Neuronal stem cell (in vitro differentiated cells): ENCODE results near the gene RSU1.

Experiments
- DNase-seq: peaks from one replicate; pipeline ENCODE4 v3.0.0-alpha.2; 2013; ENCODE audit warnings: low spot score
- H2AFZ ChIP-seq: one replicate; pipeline ENCODE4 v1.6.1; 2013; ENCODE audit warnings: mild to moderate bottlenecking, low read length, inconsistent platforms
- H2AK5ac ChIP-seq: 2 replicates; pipeline ENCODE4 v1.6.1; 2013; ENCODE audit warnings: low read depth, mild to moderate bottlenecking, inconsistent platforms, low read length, moderate library complexity, mixed read lengths
- H2BK120ac ChIP-seq: 2 replicates; pipeline ENCODE4 v1.6.1; 2013; ENCODE audit warnings: low read depth, mild to moderate bottlenecking, inconsistent platforms, low read length, moderate library complexity, mixed read lengths
- H2BK12ac ChIP-seq: one replicate; pipeline ENCODE4 v1.6.1; 2013; ENCODE audit warnings: low read length, inconsistent platforms
- H2BK15ac ChIP-seq: 2 replicates; pipeline ENCODE4 v1.6.1; 2013; ENCODE audit warnings: mild to moderate bottlenecking, low read length, inconsistent platforms, mixed read lengths
- H2BK5ac ChIP-seq: one replicate; pipeline ENCODE4 v1.6.1; 2013; ENCODE audit warnings: inconsistent platforms, mild to moderate bottlenecking, low read length, moderate library complexity
- H3K14ac ChIP-seq: one replicate; pipeline ENCODE4 v1.6.1; 2013; ENCODE audit warnings: low read length, inconsistent platforms
- H3K18ac ChIP-seq: 2 replicates; pipeline ENCODE4 v1.6.1; 2013; ENCODE audit warnings: low read length, inconsistent platforms
- H3K23ac ChIP-seq: 2 replicates; pipeline ENCODE4 v1.6.1; 2013; ENCODE audit warnings: low read depth, mild to moderate bottlenecking, mixed read lengths, low read length, inconsistent platforms; ENCODE audit not compliant: poor library complexity
- H3K27ac ChIP-seq: replicated peaks from 3 replicates; pipeline ENCODE4 v1.5.1; 2013; ENCODE audit warnings: low read length, inconsistent platforms
- H3K27me3 ChIP-seq, 3 experiments: 2 replicates each; pipeline ENCODE4 v1.6.1; 2013; ENCODE audit warnings: low read length in 3 of 3, mild to moderate bottlenecking in 2 of 3, inconsistent platforms in 1 of 3, low read depth in 1 of 3, mixed read lengths in 1 of 3, moderate library complexity in 1 of 3; ENCODE audit not compliant: control insufficient read depth in 3 of 3, insufficient read depth in 3 of 3
- H3K36me3 ChIP-seq, 2 donors: replicated peaks in 1 of 2; 2 replicates each; pipeline ENCODE4 v1.6.1; 2013; ENCODE audit warnings: low read length in 2 of 2; ENCODE audit not compliant: control insufficient read depth in 2 of 2, insufficient read depth in 2 of 2
- H3K4ac ChIP-seq: 2 replicates; pipeline ENCODE4 v1.6.1; 2013; ENCODE audit warnings: inconsistent platforms, mild to moderate bottlenecking, low read length, moderate library complexity
- H3K4me1 ChIP-seq, 2 donors: 1 replicate in 1 of 2; 2 replicates in 1 of 2; pipeline ENCODE4 v1.6.1; 2013; ENCODE audit warnings: low read length in 2 of 2, low read depth in 1 of 2; ENCODE audit not compliant: control insufficient read depth in 2 of 2, insufficient read depth in 1 of 2
- H3K4me2 ChIP-seq: one replicate; pipeline ENCODE4 v1.6.1; 2013; ENCODE audit warnings: mild to moderate bottlenecking, low read length, inconsistent platforms; ENCODE audit not compliant: insufficient read depth, poor library complexity, severe bottlenecking
- H3K4me3 ChIP-seq, 2 donors: 2 replicates each; pipeline ENCODE4 v1.5.1; 2013; ENCODE audit warnings: low read length in 2 of 2, mild to moderate bottlenecking in 2 of 2, inconsistent platforms in 1 of 2, moderate library complexity in 1 of 2
- H3K79me1 ChIP-seq: one replicate; pipeline ENCODE4 v1.6.1; 2013; ENCODE audit warnings: low read depth, mild to moderate bottlenecking, inconsistent platforms, low read length, moderate library complexity
- H3K9ac ChIP-seq: one replicate; pipeline ENCODE4 v1.6.1; 2013; ENCODE audit warnings: mild to moderate bottlenecking, low read depth, low read length, inconsistent platforms; ENCODE audit not compliant: poor library complexity
- H3K9me3 ChIP-seq, 2 donors: replicated peaks in 1 of 2; 2 replicates each; pipeline versions ENCODE3 to v1.6.1; 2013; ENCODE audit warnings: low read length in 2 of 2, mild to moderate bottlenecking in 2 of 2, inconsistent platforms in 1 of 2, low read depth in 1 of 2, mixed read lengths in 1 of 2, moderate library complexity in 1 of 2; ENCODE audit not compliant: control insufficient read depth in 2 of 2, insufficient read depth in 1 of 2
- H4K8ac ChIP-seq: one replicate; pipeline ENCODE4 v1.6.1; 2013; ENCODE audit warnings: low read depth, mild to moderate bottlenecking, inconsistent platforms, low read length, moderate library complexity
- H4K91ac ChIP-seq: one replicate; pipeline ENCODE4 v1.6.1; 2013; ENCODE audit warnings: low read length, low read depth, mild to moderate bottlenecking, inconsistent platforms; ENCODE audit not compliant: poor library complexity
- WGBS, 2 donors: extraction: QIAGEN DNeasy Blood & Tissue Kit; methylation state at CpG; one replicate each; pipeline ENCODE4 v1.1.7; 2013; ENCODE audit warnings: missing lambda C conversion rate in 2 of 2, mixed read lengths in 1 of 2; ENCODE audit not compliant: insufficient read length in 2 of 2, insufficient replicate concordance in 1 of 2; ENCODE audit errors: extremely low coverage in 2 of 2; 5-methylcytosine and 5-hydroxymethylcytosine counted together

The RSU1 gene

GRCh38 chr10:16745061-16745460 is 72.2 kb downstream of the RSU1 start:
- Histone ChIP-seq H3K4me2 (no peak overlapping the region), H4K91ac (no peak overlapping the region), H3K4me1 (no peaks in the 10 kb centered on the region), H3K79me1 (no peaks in the 10 kb centered on the region), H3K9me3 (no peaks in the 10 kb centered on the region), H3K36me3 (peaks cover 0 to 2% of the 10 kb centered on the region in 2 donors), H2BK12ac (no peak overlapping the region), H2BK120ac (no peak overlapping the region), H3K4me3 (no peak overlapping the region), H3K18ac (no peak overlapping the region), H4K8ac (no peak overlapping the region), H3K27me3 (no peaks in the 10 kb centered on the region), H2BK5ac (no peak overlapping the region), H2AK5ac (no peak overlapping the region), H3K23ac (no peak overlapping the region), H3K9ac (no peak overlapping the region), H3K4ac (no peak overlapping the region), H3K14ac (no peak overlapping the region), H2AFZ (no peak overlapping the region), H2BK15ac (no peak overlapping the region), H3K27ac (no peak overlapping the region)
- no peak for DNase-seq
- WGBS, 2 donors = no CpG with 5 or more reads among the region's 6 CpGs

DNA sequence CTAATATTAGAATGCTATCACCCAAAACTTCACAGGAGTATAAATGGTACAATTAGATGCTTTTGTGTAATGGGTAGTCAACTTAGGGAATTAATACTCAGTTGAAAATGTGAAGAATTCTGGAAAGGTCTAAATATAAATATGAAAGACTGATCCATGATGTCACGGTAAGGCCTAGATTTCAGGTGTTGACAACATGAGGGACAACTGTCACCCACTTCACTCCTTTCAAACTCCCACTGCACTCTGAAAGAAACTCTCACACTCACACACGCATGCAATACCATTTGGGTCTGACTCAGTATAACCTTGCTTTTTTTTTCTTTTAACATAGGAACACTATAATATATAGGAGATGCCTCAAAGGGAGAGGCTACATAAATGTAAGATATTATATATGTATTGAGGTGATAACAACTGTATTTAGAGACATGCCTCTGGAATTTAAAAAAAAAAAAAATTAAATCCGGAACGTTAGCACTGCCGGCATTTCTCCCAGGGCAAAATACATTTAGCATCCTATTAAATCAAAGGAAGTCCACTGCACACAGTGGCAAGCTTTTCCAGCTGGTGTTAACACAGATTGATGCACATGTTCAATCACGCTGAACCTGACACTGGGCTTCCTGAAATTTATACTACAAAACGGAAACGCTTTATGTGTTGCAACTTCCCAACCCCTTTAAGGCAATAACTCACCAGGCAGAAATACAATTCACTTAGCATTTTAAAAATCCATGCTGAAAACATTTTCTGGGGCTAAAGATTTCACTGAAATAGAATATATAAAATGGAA is 74.9 kb downstream of the RSU1 start:
- H4K8ac ChIP-seq = no peak overlapping the region
- no peak overlapping the region for H2BK5ac ChIP-seq
- no peaks in the 10 kb centered on the region for H3K36me3 ChIP-seq
- WGBS, 2 donors = no CpG with 5 or more reads among the region's 8 CpGs
- H2AK5ac ChIP-seq = no peak overlapping the region
- no peak overlapping the region for H3K18ac ChIP-seq
- H3K23ac ChIP-seq = no peak overlapping the region
- no peak overlapping the region for H2BK120ac ChIP-seq
- H4K91ac ChIP-seq = no peak overlapping the region
- no peak overlapping the region for H3K4me3 ChIP-seq
- H3K9ac ChIP-seq = no peak overlapping the region
- no peak overlapping the region for H2AFZ ChIP-seq
- H3K4me2 ChIP-seq = no peak overlapping the region
- H3K27me3 ChIP-seq = no peaks in the 10 kb centered on the region
- H3K27ac ChIP-seq = no peak overlapping the region
- no peaks in the 10 kb centered on the region for H3K79me1 ChIP-seq
- H3K9me3 ChIP-seq = no peaks in the 10 kb centered on the region
- H3K4me1 ChIP-seq = no peaks in the 10 kb centered on the region
- H2BK15ac ChIP-seq = no peak overlapping the region
- no peak overlapping the region for H3K14ac ChIP-seq
- no peak overlapping the region for H2BK12ac ChIP-seq
- DNase-seq = no peak
- no peak overlapping the region for H3K4ac ChIP-seq

GRCh38 chr10:16741540-16741939 is 75.7 kb downstream of the RSU1 start:
- no CpG with 5 or more reads among the region's 2 CpGs for WGBS, 2 donors
- Histone ChIP-seq H3K4me2 (no peak overlapping the region), H2BK5ac (no peak overlapping the region), H3K79me1 (no peaks in the 10 kb centered on the region), H2AK5ac (no peak overlapping the region), H2BK12ac (no peak overlapping the region), H3K4me1 (no peaks in the 10 kb centered on the region), H3K27me3 (no peaks in the 10 kb centered on the region), H3K27ac (no peak overlapping the region), H2BK15ac (no peak overlapping the region), H3K14ac (no peak overlapping the region), H3K4me3 (no peak overlapping the region), H3K9me3 (no peaks in the 10 kb centered on the region), H2AFZ (no peak overlapping the region), H3K9ac (no peak overlapping the region), H3K18ac (no peak overlapping the region), H2BK120ac (no peak overlapping the region), H3K36me3 (no peaks in the 10 kb centered on the region), H3K23ac (no peak overlapping the region), H4K8ac (no peak overlapping the region), H4K91ac (no peak overlapping the region), H3K4ac (no peak overlapping the region)
- DNase-seq = no peak

GRCh38 chr10:16737420-16737819 is 79.8 kb downstream of the RSU1 start:
- no CpG with 5 or more reads among the region's 2 CpGs for WGBS, 2 donors
- no peaks in the 10 kb centered on the region for H3K27me3 ChIP-seq
- no peak overlapping the region for H3K4me3 ChIP-seq
- H3K23ac ChIP-seq = no peak overlapping the region
- no peaks in the 10 kb centered on the region for H3K79me1 ChIP-seq
- no peak for DNase-seq
- H3K4me1 ChIP-seq = no peaks in the 10 kb centered on the region
- H2BK12ac ChIP-seq = no peak overlapping the region
- no peak overlapping the region for H3K18ac ChIP-seq
- no peak overlapping the region for H2AFZ ChIP-seq
- H3K27ac ChIP-seq = no peak overlapping the region
- H3K14ac ChIP-seq = no peak overlapping the region
- no peak overlapping the region for H2BK5ac ChIP-seq
- no peak overlapping the region for H2BK120ac ChIP-seq
- no peak overlapping the region for H3K4me2 ChIP-seq
- H3K9me3 ChIP-seq = no peaks in the 10 kb centered on the region
- H3K9ac ChIP-seq = no peak overlapping the region
- no peak overlapping the region for H2AK5ac ChIP-seq
- H3K36me3 ChIP-seq = no peaks in the 10 kb centered on the region
- no peak overlapping the region for H4K91ac ChIP-seq
- no peak overlapping the region for H4K8ac ChIP-seq
- no peak overlapping the region for H3K4ac ChIP-seq
- no peak overlapping the region for H2BK15ac ChIP-seq
